Ureter (tissue), 1 donor: ENCODE results near the gene PSMA5. TPM values are rescaled to one million over a fixed set of nuclear protein-coding genes. Genes with fewer than 3 reads are reported as not detected.
"Not testable (repeated sequence)": the region's sequence is repeated elsewhere in the genome, so short reads cannot be mapped to it uniquely, and the experiment has no call there.

Experiments used
- DNase-seq: peaks from one replicate; pipeline ENCODE4 v3.0.0-alpha.2; 2020; ENCODE audit warnings: low spot score
- total RNA-seq: library from RNA; stranded (reverse); gene quantifications from one replicate; pipeline ENCODE4 v1.2.4, GENCODE V29; 2023
- donor health status: DM: yes; HTN: yes; CAD: no.

The PSMA5 gene
- total RNA-seq, 1 donor from 2014 or later: 78.1 TPM

DNA sequence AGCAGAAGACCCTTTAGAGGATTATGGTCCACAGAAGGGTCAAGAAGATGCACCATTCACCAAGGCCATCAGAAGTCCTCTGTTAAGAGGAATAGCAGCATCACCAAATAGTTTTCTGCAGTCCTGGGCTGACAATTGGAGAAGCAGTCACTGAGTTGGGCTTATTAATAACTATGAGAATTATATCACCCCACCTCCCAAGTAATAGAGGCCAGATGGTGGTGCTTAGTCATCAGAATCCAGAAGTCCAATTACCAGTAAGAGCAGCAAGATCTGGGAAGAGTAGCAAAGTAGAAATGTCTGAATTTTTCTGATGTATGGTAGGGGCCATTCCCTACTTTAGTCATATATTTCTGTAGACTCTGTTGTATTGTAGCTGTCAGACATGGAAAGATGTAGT lies 6.1 kb upstream of the PSMA5 start:
- DNase-seq: no peak

DNA sequence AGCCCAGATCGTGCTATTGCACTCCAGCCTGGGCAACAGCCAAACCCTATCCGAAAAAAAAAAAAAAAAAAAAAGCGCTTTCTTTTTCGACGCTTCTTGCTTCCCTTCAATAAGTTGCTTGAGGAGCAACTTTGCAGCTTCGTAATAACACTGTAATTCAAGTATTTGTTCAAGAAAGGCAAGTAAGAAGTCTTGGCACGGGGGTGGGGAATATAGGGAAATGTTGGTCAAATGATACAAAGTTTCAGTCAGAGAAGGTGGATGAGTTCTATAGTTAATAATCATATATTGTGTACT lies 871 bp upstream of the PSMA5 start:
- no peak for DNase-seq

DNA sequence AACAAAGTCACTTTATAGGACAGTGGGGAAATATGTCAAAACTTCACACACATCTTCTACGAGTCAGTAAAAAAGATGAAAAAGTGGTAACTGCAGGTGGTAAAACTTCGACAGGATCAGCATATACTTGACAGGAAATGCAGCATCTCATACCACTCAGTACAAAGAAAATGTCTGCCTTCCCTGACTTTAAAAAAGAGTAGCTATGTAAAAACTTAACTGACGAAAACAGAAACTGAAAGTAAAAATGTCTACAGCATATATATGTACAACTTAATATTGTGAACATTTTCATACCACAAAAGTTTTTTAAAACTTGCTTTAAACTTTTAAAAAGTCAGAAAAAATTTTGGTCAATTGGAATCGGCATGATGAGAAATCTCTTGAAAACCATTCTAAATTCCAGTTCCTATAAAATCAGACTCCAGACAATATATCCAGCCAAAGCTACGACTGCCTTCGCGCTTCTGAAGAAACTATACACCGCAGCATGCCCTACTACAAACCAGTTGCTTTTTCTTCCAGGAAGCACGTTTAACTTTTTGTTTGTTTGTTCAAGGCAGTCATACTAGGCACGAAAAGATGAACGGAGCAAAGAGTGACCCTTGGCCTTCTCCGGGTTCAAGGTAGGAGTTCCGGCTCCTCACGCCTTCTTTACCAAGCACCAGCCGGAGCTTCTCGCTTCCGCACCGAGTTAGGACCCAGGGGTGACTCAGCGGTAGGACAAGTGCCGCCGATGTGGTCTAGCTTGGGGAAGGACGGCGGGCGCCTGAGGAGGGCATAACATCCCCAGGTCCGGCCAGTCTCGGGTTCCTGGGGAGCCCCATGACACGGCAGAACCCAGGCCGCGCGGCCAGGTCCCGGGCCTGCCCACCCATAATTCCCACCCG lies 612 bp downstream of the PSMA5 start:
- peak; percentile 62 for DNase-seq

DNA sequence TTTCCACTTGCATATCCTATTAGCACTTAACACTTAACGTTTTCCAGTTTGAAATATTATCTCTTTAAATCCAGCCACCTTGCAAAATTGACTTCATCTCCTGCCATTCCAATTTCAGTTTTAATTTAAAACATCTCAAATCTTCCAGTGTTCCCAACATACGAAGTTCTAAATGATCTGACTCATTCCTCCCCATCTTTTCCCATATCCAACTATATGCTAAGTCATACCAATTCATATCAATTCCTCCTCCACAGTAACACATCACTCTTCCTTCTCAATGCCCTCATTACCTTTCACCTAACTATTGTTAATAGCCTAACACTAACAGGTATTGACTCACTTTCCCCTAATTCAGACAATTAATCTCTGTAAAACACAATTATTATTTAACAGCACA lies 2.8 kb downstream of the PSMA5 start:
- no peak for DNase-seq

DNA sequence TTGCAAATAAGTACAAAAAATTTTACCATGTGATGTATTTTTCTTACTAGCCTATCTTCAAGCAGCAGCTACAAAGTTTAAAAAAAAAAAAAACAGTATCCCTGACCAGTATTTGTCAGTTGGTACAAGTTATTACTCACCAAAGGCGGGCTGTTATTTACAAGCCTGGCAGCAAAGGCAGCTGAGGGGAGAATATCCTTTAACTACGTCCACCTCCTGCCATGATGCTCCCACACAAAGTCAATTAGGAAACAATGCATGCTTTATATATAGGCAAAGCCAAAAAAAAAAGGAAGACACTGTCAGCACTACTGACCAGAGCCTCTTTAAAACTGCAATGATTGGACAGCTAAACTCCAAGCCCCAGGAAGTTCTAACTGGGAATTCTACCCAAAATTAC lies 13.7 kb downstream of the PSMA5 start:
- no peak for DNase-seq

DNA sequence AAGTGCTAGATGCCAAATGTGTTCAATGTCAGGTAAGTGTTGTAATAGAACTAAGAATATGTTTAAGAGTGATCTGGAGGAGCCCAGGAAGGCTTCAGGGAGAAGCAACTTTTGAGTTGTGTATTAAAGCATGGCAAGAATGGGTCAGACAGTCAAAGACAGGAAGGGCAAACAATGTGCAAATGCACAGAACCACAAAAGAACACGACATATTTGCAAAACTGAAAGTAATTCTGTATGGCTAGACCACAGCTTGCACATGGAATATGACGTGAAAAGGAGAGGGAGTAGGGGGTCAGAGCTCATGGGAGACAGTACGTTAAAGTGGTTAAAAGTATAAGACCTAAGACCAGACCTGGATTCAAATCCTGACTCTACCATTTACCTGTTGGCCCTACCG lies 21.4 kb downstream of the PSMA5 start:
- DNase-seq: no peak

DNA sequence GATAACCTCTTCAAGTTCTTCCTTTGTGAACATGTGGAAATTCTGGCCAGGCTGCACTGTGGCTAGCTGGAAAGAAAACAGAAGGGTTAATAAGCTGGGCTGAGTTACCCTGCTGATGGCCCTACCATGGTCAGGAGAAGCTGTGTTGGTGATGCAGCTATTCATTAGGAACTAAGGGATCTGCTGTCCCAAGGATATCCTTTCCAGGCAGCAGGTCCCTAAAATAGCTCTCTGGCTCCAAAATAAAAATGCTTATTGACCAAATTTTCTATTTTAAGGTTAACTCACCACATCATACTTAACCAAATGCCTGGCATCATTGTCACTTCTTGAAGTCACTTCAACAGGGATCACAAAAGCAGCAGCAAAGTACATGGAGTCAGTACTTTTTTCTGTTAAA lies 24.2 kb downstream of the PSMA5 start:
- DNase-seq: no peak

DNA sequence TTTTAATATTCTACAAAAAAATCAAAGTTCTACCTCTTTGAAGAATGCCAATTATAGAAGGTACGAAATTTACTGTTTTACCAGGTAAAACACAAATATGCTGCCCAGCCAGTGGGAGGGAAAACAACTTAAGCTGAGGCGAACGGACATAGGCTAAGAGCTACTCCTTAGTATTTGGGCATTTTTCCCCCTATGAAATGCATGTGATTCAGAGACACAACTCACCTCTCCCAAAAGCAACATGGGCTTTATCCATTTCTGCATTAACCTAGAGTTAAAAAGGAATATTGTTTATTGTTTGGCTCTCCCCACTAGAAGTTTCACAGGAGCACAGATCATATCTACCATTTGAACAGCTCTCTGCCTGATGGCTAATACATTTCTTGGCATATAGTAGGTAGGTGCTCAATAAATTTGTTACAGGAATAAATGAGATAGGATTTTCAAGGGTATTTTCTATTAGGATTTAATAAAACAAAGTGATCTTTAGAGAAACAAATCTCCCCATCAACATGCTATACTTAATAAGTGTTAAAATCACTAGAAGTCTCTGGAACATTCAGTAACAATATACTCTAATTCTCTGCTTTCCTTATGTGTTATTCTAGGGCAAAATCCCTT lies 26.1 kb downstream of the PSMA5 start:
- DNase-seq: no peak

DNA sequence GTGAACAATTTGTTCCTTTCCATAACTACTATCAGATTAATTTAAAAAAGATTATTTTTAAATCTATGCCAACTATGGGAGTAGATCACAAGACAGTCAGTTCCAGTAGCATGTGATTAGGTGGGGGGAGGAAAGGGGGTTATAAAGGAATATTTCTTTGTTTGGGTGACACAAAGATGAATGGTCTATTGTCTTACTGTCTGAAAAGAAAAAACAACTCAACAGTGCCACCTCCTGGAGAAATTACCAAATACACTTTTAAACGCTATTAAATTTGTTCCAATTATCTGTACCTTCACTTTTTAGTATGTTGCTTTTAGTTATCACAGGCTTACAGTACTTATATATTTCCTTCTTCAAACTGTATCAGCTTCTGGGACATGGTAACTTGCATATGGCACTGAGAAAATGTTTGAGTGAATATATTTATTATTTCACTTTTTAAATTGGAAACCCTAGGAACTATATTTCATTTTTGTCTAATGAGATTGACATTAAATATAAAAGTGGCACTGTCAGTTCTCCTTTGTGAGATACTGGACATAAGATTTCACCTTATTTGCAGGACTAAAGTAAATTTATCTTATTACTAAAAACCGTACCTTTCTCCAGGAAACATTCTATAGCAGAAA lies 26.8 kb downstream of the PSMA5 start:
- no peak for DNase-seq

DNA sequence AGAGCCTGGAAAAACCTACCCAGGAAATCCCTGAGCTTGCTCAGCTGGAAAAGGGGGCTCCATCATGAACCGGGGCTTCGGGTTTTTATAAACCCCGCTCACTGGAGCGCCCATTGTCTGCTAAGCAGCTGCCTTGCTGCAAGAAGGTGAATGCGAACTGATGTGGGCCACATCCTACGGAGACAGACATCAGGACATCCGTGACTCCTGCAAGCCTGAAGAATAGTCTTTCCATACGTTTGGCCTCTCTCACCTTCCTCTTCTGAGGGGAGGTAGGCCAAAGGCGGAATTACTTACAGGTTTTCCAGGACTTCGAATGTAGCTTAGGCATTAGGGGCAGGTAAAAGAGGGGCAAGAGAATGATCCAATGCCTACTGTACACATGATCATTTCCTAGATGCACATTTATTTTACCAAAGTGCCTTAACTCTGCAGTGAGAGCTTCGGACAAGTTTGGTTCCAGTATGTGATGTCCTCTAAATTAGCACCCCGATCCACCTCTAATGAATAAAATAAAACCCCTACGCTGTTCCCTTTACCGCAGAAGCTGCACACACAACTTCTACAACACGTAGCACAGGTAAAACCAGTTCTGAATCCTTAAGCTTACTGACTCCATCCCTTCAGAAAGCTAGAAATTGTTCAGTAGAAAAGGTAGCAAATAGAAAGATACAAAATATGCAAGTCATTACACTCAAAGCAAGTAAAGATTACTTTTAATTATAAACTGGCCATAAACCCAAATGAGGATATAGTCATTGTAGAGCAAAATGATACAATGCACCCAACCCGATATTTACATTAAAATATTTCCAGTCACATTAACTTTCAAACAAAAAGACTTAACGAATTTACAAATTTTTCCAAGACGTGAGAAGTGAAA lies 27.7 kb downstream of the PSMA5 start:
- DNase-seq: no peak

DNA sequence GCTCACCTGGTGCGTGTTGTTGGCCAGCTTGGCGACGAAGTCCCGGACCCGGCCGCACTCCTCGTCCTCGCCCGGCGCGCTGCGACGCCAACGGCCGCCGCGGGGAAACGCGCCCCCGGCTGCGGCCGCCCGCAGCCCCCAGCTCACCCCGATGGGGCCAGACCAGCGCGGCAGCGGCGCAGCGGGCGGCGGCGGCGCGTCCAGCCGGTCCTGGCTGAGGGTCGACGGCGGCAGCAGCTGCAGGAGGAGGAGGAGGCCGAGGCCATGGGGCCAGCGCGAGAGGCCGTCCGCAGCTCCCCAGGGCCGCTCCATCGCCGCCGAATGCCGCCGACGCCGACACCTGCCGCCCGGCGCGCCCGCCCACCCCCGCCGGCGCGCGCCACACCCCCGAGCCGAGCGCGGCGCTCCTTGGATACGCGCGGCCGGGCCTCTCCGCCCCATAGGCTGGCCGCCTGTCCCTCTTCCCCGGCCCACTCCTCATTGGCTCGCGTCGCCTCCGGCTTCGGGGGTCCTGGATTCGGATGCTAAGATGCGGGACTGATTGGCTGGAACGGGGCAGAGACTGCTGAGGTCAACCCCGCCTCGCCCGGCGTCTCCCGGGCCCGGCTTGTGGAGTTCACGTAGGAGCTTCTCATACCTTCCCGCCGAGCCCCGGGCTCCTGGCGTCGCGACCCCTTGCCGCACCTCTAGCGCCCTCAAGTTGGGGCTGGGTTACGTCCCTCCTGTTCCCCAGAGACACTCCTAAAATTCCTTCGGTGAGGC lies 28.5 kb downstream of the PSMA5 start, which contains the start of gene SORT1:
SORT1 (minus strand) TSS at position 338 of the 762 bp plus-strand sequence; CDS start at position 312, 26 bp downstream.
- DNase-seq: peak; percentile 78

DNA sequence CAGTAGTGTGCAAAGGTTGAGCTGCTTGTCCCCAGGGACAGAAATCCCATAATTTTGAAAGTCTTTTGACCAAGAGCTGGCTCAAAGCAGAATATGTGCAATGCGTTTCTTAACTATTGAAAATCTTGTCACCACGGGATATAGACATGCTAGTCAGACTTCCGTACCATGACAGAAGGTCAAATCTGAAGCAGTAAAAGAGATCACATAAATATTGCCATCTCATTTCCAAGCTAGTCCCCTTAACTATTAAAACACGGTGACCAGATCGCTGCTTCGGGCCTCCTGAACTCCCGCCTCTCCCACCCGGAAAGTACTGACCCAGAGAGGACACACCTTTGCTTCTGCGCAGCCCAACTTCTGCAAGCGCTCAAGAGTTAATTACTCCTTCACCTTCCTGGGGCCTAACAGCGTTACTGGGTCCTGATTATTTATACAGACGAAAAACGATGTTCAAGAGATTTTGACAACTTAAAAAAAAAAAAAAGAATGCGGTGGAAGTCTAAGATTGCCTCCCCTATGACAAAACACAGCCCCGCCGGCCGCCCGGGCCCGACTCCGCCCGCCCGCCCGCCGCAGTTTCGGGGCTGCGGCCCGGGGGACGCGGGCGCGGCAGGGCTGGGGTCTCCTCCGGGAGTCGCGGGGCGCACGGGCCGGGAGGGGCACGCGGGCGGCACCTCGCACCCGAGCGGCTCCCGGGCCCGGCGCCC lies 29.2 kb downstream of the PSMA5 start:
- no peak for DNase-seq

DNA sequence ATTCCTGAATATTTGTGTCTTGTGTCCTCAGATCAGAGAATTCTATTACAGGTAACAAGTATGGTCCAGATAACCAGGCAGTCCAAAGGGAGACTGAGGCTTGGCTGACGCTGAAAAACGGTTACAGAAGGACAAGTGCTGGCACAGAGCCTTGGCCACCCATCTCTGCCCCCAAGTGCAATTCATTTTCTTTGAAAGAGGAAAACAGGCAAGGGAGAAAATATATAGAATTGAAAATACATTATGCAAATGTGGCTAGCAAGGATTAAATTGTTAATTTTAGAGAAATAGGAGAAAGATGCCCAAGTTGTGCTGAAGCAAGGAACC lies 29.8 kb downstream of the PSMA5 start:
- DNase-seq: no peak

DNA sequence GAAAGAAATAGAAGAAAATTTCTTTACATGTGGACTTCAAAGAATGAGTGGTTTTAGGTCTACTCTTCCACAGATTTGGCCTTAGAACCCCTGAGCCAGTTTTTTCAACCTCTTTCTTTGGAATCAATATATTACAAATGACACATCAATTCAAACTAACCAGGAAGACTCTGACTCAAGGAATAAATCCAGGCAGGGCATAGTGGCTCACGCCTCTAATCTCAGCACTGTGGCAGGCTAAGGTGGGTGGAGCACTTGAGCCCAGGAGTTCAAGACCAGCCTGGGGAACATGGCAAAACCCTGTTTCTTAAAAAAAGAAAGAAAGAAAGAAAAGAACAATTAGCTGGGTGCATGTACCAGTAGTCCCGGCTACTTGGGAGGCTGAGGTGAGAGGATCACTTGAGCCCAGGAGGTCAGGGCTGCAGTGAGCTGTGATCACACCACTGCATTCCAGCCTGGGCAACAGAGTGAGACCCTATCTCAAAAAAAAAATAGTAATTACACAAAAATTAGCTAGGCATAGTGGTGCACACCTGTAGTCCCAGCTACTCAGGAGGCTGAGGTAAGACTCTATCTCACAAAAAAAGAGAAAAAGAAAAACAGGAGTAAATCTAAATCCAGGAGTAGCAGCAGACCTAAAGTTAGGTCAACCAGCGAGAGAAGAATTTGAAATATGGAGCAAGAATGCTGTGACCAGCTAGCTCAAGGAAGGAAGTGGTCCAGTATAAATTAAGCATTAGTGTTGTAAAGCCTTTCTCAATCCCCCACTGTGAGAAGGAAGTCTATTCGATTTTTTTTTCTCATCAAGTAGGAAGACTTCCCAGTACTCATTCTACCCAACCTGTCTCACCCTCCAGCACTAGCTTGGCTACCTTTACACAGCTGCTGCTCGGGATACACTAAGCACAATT lies 30.4 kb downstream of the PSMA5 start:
- no peak for DNase-seq

DNA sequence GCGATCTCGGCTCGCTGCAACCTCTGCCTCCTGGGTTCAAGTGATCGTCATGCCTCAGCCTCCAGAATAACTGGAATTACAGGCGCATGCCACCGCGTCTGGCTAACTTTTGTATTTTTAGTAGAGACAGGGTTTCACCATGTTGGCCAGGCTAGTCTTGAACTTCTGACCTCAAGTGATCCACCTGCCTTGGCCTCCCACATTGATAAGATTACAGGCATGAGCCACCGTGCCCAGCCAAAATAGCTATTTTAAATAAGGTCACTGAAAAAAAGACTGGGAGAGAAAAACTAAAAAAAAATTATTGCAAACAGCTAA lies 31.0 kb downstream of the PSMA5 start:
- DNase-seq: not testable (repeated sequence)

DNA sequence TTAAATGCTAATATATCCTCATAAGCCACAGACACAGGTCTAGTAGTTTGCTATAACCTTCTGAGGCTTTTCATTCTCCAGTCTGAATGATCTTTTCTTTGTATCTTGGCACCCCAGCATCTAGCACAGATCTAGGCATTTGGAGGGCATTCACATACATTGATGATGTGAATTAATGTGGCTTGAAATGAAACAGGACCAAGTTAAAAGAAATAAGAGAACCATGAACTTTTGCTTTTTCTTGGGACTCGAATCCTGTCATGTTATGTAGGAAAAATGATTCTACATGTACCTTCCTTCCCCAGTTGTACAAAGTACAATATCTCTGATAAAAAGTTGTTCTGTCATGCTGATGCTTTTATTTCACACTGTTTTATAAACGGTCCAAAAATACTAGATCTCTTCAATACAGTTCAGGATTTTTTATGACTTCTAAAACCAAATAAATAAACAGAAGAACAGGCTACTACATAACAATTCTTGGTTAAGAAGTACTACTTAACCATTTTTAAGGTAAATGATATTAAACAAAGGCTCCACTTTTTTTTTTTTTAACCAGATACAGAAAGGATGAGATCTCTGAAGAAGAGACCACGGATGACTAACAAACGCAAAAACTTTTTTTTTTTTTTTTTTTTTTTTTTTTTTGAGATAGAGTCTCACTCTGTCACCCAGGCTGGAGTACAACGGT lies 31.5 kb downstream of the PSMA5 start:
- no peak for DNase-seq

DNA sequence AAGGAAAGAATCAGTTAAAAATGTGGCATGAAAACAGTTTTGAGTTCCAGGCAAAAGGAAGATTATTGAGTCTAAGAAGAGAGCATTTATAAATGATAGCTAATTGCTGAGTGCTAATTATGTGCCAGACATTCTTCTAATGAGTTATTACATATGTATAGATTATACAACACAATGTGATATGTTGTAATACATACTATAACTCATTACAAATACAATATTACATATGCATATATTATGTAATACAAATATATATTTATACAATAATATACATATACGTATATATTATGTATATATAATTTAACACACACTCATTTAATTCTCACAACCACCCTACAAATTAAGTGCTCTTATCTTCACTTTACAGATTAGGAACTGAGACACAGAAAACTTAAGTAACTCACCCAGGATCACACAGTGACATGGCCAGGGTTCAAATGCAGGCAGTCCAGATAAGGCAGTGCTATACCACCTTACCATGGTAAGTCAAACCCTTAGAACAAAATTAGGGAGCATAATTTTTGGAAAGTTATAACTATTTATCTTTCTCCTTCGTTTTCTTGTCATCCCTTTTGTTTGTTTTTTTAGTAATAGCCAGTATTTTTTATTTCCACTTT lies 32.5 kb downstream of the PSMA5 start:
- no peak for DNase-seq

DNA sequence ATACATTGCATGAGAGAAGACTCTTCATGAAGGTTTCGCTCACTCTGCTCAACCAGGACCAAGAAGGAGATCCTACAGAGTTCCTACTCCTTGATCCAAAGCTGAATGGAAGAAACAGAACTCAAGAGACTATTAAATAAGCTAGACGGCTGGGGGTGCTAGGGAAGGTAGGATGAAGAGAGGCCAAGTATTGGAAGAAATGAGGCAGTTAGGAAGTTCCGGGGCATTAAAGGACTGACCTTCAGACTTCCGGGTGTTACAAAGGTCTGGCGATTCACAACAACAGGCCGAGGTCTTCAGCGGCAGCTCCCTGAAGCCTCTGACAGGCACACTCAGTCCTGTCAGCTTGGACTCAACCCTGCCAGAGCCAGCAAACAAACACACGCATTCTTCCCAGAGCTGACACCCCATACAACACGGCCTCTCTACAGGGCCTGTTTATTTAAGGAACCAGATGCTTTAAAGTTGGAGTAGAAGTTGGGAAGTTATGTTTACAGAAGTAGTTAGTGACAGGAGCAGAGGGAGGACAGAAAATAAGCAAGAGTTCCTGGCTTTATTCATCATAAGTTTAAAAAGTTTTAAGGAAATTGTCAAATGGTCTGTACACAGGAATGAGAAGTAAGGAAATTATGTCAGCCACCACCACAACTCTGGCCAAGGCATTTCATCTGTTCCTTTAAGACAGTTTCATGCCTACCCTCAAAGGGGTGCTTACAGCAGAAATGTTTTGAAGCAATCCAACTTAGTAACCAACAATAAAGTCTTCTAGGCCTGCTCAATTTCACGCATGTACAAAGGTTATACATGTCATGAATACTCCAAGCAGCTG lies 33.2 kb downstream of the PSMA5 start:
- DNase-seq: no peak
